GM12875 (cell line): ENCODE results near the gene CUL2.

Source experiments
- H3K4me3 ChIP-seq: one replicate; pipeline ENCODE4 v1.5.1; 2011; ENCODE audit warnings: low read depth, low read length, control low read depth
- CTCF ChIP-seq: IDR thresholded peaks from 2 replicates; pipeline ENCODE4 v1.5.1; 2011; ENCODE audit warnings: low read depth, mild to moderate bottlenecking, control low read depth, inconsistent platforms, low read length, moderate library complexity, borderline replicate concordance; ENCODE audit not compliant: insufficient read depth

Gene CUL2

GRCh38 chr10:34967335-34967880, 122.7 kb downstream of the CUL2 start:
- no peak overlapping the region for H3K4me3 ChIP-seq
- TF ChIP-seq CTCF: no peak

- H3K4me3 ChIP-seq: no peak overlapping the region
- TF ChIP-seq CTCF: no peak
Observed at GRCh38 chr10:34966451-34966850, 123.7 kb downstream of the CUL2 start.

GRCh38 chr10:34966040-34966439, 124.1 kb downstream of the CUL2 start:
- TF ChIP-seq CTCF: no peak
- no peak overlapping the region for H3K4me3 ChIP-seq

GRCh38 chr10:34964166-34964800, 125.9 kb downstream of the CUL2 start:
- TF ChIP-seq CTCF: no peak
- H3K4me3 ChIP-seq: no peak overlapping the region

- H3K4me3 ChIP-seq: no peak overlapping the region
- no peak for TF ChIP-seq CTCF
Observed at GRCh38 chr10:34962866-34963265, 127.3 kb downstream of the CUL2 start.

- no peak for TF ChIP-seq CTCF
- H3K4me3 ChIP-seq: no peak overlapping the region
Observed at GRCh38 chr10:34960983-34961382, 129.2 kb downstream of the CUL2 start.

GRCh38 chr10:34959786-34960185, 130.4 kb downstream of the CUL2 start:
- no peak for TF ChIP-seq CTCF
- H3K4me3 ChIP-seq: no peak overlapping the region
